ENCODE measurements around the gene FKBP3.
"Not testable (repeated sequence)": the region's sequence is repeated elsewhere in the genome, so short reads cannot be mapped to it uniquely, and the experiment has no call there.

FKBP3 gene

DNA sequence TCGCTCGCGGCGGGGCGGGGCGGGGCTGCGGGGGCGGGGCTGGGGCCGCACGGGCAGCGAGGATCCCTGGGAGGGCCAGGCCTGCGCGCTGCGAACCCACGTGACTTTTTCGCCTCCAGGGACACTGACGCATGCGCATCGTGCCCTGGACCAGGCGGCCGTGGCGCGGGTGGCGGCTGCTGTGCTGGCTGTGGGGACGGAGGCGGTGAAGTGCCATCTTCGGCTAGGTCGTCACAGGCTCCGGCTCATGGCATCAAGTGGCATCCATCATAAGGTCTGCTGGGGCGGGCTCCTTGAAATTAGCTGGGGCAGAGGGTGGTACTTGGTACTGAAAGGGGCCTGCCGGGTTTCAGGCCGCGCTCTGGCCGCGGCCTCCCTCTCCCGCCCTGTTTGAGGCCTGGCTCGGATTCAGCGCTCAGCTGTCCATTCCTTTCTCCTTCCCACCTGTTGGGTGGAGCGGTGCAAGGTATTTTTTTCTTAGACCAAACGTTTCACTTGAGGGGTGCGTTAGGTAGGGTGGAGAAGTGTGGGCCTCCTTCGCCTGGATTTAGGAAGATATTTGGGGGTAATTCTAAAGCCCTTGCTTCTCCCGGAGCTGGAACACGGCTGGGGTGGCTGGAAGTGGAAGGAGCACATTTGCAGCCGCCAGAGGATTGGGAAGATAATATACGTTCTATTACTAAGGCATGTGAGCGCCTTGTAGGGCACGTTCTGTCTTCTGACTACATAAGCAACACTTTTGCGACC, 50.1 kb downstream of the FKBP3 start, which contains the start of gene PRPF39:
PRPF39 (plus strand) TSS at position 141 of the 747 bp plus-strand sequence. CDS start 11,124 bp downstream, outside the sequence.
- Mint-ChIP-seq H3K9me3 (no peaks in the 10 kb centered on the region), H3K27me3 (no peaks in the 10 kb centered on the region), H3K4me1 (peaks cover 53% of the 10 kb centered on the region), H3K27ac (peak within 1 kb of the TSS; percentile 96), H3K4me3 (peak within 1 kb of the TSS; percentile 98), H3K36me3 (peaks cover 9% of the 10 kb centered on the region)

DNA sequence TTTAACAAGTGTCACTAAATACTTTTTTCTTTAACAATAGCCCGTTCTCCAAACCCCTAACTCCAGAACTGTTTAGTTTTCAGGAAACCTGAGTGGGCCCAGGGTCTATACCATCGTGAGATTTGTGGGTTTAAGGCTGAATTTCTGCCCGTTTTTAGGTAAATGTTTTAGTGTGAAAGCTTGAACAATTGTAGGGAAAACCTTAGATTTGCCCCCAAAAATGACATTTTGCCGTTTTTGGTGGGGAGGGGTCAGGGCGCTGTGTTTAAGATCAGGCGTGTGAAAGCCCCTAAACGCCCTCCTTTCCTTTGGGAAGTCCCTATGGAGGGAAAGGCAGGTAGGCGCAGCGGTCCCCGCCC, 50.7 kb downstream of the FKBP3 start:
- peak overlapping the region; percentile 73 for H3K4me3 Mint-ChIP-seq
- H3K27ac Mint-ChIP-seq = peak overlapping the region; percentile 73
- H3K27me3 Mint-ChIP-seq = no peaks in the 10 kb centered on the region
- peaks cover 9% of the 10 kb centered on the region for H3K36me3 Mint-ChIP-seq
- peaks cover 48% of the 10 kb centered on the region for H3K4me1 Mint-ChIP-seq
- H3K9me3 Mint-ChIP-seq = no peaks in the 10 kb centered on the region

DNA sequence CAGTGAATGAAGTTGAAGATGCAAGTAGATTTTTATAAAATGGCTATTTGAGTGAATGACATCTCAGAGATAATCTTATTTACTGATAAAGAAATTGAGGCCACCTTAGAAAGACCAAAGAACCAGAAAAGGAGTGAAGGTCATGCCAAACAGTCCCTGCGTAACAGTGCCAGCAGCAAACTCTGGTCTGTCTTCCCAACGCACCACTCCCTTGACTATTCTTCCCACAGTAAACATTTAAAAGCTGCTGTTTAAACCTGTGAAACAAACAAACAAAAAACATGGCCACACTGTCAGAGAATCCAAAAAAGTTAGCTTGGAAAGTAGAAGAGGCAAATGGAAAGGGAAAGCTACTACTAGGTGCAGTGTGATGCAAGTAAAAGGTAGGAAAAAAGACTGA, 51.9 kb downstream of the FKBP3 start:
- Mint-ChIP-seq H3K9me3 (no peaks in the 10 kb centered on the region), H3K4me3 (peak overlapping the region; percentile 65), H3K27ac (no peak overlapping the region)

DNA sequence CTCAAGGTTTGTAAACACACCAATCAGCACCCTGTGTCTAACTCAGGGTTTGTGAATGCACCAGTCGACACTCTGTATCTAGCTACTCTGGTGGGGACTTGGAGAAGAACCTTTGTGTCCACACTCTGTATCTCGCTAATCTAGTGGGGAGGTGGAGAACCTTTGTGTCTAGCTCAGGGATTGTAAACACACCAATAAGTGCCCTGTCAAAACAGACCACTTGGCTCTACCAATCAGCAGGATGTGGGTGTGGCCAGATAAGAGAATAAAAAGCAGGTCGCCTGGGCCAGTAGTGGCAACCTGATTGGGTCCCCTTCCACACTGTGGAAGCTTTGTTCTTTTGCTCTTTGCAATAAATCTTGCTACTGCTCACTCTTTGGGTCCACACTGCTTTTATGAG, 53.2 kb downstream of the FKBP3 start:
- not testable (repeated sequence) for H3K27me3 Mint-ChIP-seq, H3K4me3 Mint-ChIP-seq, H3K36me3 Mint-ChIP-seq, H3K9me3 Mint-ChIP-seq, H3K27ac Mint-ChIP-seq
- H3K4me1 Mint-ChIP-seq = peaks cover 25% of the 10 kb centered on the region

More for the DNA sequence above, 51.9 kb downstream of the FKBP3 start:
- H3K27me3 Mint-ChIP-seq = no peaks in the 10 kb centered on the region
- peaks cover 38% of the 10 kb centered on the region for H3K4me1 Mint-ChIP-seq
- peaks cover 9% of the 10 kb centered on the region for H3K36me3 Mint-ChIP-seq

DNA sequence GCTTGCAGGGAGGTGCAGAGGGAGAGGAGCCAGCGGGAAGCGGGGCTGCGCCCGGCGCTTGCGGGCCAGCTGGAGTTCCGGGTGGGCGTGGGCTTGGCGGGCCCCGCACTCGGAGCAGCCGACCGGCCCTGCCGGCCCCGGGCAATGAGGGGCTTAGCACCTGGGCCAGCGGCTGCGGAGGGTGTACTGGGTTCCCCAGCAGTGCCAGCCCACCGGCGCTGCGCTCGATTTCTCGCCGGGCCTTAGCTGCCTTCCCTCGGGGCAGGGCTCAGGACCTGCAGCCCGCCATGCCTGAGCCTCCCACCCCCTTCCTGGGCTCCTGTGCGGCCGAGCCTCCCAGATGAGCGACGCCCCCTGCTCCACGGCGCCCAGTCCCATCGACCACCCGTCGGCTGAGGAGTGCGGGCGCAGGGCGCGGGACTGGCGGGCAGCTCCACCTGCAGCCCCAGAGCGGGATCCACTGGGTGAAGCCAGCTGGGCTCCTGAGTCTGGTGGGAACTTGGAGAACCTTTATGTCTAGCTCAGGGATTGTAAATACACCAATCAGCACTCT, 53.8 kb downstream of the FKBP3 start:
- H3K36me3 Mint-ChIP-seq, H3K4me3 Mint-ChIP-seq, H3K27ac Mint-ChIP-seq, H3K9me3 Mint-ChIP-seq, H3K27me3 Mint-ChIP-seq: not testable (repeated sequence)
- H3K4me1 Mint-ChIP-seq = peaks cover 19% of the 10 kb centered on the region

DNA sequence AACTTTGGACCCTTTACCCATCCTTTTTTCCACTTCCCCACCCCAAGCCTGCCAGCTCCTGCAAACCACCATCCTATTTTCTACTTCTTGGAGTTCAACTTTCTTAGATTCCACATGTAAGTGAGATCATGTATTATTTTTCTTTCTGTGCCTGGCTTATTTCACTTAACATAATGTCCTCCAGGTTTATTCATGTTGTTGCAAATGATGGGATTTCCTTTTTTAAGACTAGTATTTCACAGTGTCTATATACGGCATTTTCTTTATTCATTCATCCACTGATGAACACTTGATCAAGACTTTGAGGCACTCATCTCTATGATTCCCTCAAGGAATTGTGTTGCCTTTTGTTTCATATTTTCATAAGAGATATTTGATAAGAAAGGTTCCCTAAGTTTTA, 56.0 kb downstream of the FKBP3 start:
- peaks cover 9% of the 10 kb centered on the region for H3K4me1 Mint-ChIP-seq
- no peaks in the 10 kb centered on the region for H3K27me3 Mint-ChIP-seq
- H3K4me3 Mint-ChIP-seq = no peak overlapping the region
- no peaks in the 10 kb centered on the region for H3K36me3 Mint-ChIP-seq
- H3K27ac Mint-ChIP-seq = no peak overlapping the region
- H3K9me3 Mint-ChIP-seq = no peaks in the 10 kb centered on the region

DNA sequence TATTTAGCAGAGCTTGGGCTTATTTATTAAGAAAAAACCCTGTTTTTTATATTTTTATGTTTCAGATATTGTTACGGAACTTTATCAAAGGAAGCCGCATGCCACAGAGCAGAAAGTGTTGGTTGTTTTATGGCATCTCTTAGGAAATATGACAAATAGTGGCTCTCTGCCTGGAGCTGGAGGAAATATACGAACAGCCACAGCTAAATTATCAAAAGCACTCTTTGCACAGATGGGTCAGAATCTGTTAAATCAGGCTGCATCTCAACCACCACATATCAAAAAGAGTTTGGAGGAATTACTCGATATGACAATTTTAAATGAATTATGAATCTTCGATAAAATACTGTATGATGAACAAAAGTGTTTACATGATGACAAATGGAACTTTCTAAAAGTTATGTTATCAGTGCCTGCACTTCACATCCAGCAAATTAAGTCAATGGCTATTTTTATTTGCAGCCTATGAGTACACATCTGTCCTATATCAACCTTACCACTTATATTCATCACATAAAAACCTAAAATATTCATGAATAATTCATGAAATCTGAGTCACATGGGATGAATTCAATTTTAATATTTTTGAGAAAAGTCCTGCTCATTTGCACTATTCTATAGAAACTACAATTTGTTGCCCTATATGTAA, 60.9 kb downstream of the FKBP3 start:
- Mint-ChIP-seq H3K4me3 (no peak overlapping the region), H3K4me1 (no peaks in the 10 kb centered on the region), H3K36me3 (no peaks in the 10 kb centered on the region), H3K27ac (no peak overlapping the region), H3K9me3 (no peaks in the 10 kb centered on the region), H3K27me3 (no peaks in the 10 kb centered on the region)

DNA sequence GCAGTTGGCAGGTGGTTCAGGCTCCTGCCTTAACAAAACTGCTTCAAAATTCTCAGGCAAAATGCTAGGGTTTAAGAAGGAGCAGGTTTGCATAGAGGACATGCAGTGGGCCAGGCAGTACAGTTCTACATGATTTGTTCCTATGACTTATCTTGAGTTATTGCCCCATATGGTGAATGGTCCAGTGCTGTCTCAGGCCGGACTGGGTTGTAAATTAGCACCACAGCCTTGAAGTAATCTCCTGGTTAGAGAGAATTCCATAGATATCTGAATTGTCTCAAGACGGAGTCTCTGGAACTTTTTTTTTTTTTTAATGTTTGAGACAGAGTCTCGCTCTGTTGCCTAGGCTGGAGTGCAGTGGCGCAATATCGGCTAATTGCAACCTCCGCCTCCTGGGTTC, 62.2 kb downstream of the FKBP3 start:
- H3K4me1 Mint-ChIP-seq = no peaks in the 10 kb centered on the region
- no peaks in the 10 kb centered on the region for H3K9me3 Mint-ChIP-seq
- H3K27ac Mint-ChIP-seq = peak overlapping the region; percentile 27
- H3K27me3 Mint-ChIP-seq = no peaks in the 10 kb centered on the region
- no peak overlapping the region for H3K4me3 Mint-ChIP-seq
- no peaks in the 10 kb centered on the region for H3K36me3 Mint-ChIP-seq

DNA sequence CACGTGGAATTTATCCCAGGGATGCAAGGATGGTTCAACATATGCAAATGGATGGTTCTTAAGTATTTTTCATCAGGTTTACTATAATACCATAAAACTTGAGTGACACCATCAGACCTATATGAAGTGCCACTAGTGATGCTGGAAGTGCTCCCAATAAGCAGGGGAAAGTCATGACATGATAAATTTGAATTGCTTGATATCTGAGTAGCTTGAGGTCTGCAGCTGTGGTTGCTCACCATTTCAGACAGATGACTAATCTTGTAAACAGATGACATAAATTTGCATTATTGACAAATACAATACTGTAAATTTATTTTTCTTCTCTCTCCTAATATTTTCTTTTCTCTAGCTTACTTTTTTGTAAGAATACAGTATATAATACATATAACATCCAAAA, 64.1 kb downstream of the FKBP3 start:
- Mint-ChIP-seq H3K27ac (no peak overlapping the region), H3K4me3 (no peak overlapping the region), H3K36me3 (peaks cover 2% of the 10 kb centered on the region), H3K27me3 (no peaks in the 10 kb centered on the region), H3K9me3 (no peaks in the 10 kb centered on the region), H3K4me1 (no peaks in the 10 kb centered on the region)

DNA sequence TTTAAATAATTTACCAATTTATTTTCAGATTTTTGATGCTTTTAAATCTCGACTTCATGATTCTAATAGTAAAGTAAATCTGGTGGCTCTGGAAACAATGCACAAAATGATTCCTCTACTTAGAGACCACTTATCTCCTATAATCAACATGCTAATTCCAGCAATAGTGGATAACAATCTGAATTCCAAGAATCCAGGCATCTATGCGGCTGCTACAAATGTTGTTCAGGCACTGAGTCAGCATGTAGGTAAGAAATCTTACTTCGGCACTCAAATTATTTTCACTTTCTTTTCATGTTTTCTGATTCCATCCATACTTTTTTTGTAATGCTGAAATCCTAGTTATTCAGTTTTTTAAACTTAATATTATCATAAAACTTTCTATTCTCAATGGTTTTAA, 65.9 kb downstream of the FKBP3 start:
- H3K27ac Mint-ChIP-seq = no peak overlapping the region
- H3K9me3 Mint-ChIP-seq = no peaks in the 10 kb centered on the region
- peaks cover 10% of the 10 kb centered on the region for H3K36me3 Mint-ChIP-seq
- no peaks in the 10 kb centered on the region for H3K27me3 Mint-ChIP-seq
- H3K4me3 Mint-ChIP-seq = no peak overlapping the region
- no peaks in the 10 kb centered on the region for H3K4me1 Mint-ChIP-seq

DNA sequence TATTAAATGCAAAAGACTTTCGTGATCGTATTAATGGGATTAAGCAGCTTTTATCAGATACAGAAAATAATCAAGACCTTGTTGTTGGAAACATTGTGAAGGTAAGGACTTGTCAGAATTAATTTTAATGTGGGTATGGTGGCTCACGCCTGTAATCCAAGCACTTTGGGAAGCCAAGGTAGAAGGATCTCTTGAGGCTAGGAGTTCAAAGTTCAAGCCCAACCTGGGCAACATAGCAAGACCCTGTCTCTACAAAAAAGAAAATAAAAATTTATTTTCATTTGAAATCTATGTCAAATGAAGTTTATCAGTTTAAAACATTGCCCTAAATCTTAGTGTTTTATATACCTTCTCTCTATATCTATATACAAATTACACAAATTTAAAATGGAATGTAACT, 67.6 kb downstream of the FKBP3 start:
- Mint-ChIP-seq H3K27ac (no peak overlapping the region), H3K27me3 (no peaks in the 10 kb centered on the region), H3K36me3 (peaks cover 10% of the 10 kb centered on the region), H3K9me3 (no peaks in the 10 kb centered on the region), H3K4me3 (no peak overlapping the region), H3K4me1 (no peaks in the 10 kb centered on the region)

DNA sequence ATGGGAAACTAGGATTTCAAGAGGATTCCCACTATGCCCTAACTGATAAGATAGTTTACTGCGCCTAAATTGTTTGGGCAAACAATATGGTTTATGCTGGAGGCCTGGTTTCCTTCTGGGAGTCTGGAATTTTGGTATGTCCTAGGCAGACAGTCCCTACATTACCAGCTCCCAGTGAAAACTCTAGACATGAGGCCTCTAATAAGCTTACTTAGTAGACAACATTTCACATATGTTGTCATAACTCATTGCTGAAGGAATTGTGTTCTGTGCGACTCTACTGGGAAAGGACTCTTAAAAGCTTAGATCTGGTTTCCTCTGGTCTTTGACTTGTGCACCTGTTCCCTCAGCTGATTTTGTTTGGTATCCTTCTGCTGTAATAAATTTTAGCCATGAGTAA, 68.3 kb downstream of the FKBP3 start:
- Mint-ChIP-seq H3K36me3 (peaks cover 12% of the 10 kb centered on the region), H3K27ac (no peak overlapping the region), H3K4me1 (no peaks in the 10 kb centered on the region), H3K4me3 (no peak overlapping the region), H3K27me3 (no peaks in the 10 kb centered on the region), H3K9me3 (no peaks in the 10 kb centered on the region)
